Left ventricle myocardium inferior (tissue), 1 donor: ENCODE results near the gene JKAMP. TPM values are rescaled to one million over a fixed set of nuclear protein-coding genes. Genes with fewer than 3 reads are reported as not detected.

Experiments
- DNase-seq: peaks from one replicate; pipeline ENCODE4 v3.0.0-alpha.2; 2020
- H3K27ac ChIP-seq: fragments of 200-600 bp; replicated peaks from 2 replicates; pipeline ENCODE4 v1.8.0; 2021
- H3K27me3 ChIP-seq: fragments of 200-600 bp; 2 replicates; pipeline ENCODE4 v1.8.0; 2021; ENCODE audit warnings: low read depth
- H3K36me3 ChIP-seq: fragments of 200-600 bp; 2 replicates; pipeline ENCODE4 v1.8.0; 2021
- H3K4me1 ChIP-seq: fragments of 200-600 bp; 2 replicates; pipeline ENCODE4 v1.8.0; 2021
- H3K4me3 ChIP-seq: fragments of 200-600 bp; 2 replicates; pipeline ENCODE4 v1.8.0; 2021; ENCODE audit warnings: mild to moderate bottlenecking, moderate library complexity
- H3K9me3 ChIP-seq: fragments of 200-600 bp; replicated peaks from 2 replicates; pipeline ENCODE4 v1.8.0; 2021
- CTCF ChIP-seq: fragments of 200-600 bp; IDR thresholded peaks from 2 replicates; pipeline ENCODE4 v1.8.0; 2021; ENCODE audit warnings: antibody characterized with exemption, mild to moderate bottlenecking, borderline replicate concordance
- intact Hi-C: fragments of 100-400 bp; cut with micrococcal nuclease; formaldehyde crosslinking; loops from one replicate; pipeline ENCODE4 v1.11.0; 2022
- total RNA-seq: library from RNA; stranded (reverse); fragmentation: NEBNext Ultra II Directional; extraction: Animal tissue kit (Norgen Biotek cat#: 25700); gene quantifications from one replicate; pipeline ENCODE4 v1.2.1, GENCODE V29; 2021
- donor health status: DM: no; HTN: yes; CAD: no; lungs with severe emphysema.

Gene JKAMP
- total RNA-seq, 1 donor from 2014 or later, result 23.5 TPM

- Histone ChIP-seq H3K36me3 (peaks cover 25% of the 10 kb centered on the region), H3K27me3 (peaks cover 16% of the 10 kb centered on the region), H3K9me3 (no peaks in the 10 kb centered on the region), H3K4me1 (no peaks in the 10 kb centered on the region), H3K4me3 (no peak overlapping the region), H3K27ac (no peak overlapping the region)
- TF ChIP-seq CTCF, result no peak
- DNase-seq, result no peak
- intact Hi-C loops, result no loop called here
Measured at GRCh38 chr14:59507752-59508103, 23.4 kb downstream of the JKAMP start.

- Histone ChIP-seq H3K36me3 (peaks cover 13% of the 10 kb centered on the region), H3K27me3 (peaks cover 16% of the 10 kb centered on the region), H3K9me3 (no peaks in the 10 kb centered on the region), H3K4me1 (no peaks in the 10 kb centered on the region), H3K4me3 (no peak overlapping the region), H3K27ac (no peak overlapping the region)
- intact Hi-C loops, result no loop called here
- no peak for DNase-seq
- TF ChIP-seq CTCF, result no peak
Measured at GRCh38 chr14:59509101-59509500, 24.8 kb downstream of the JKAMP start.

DNA sequence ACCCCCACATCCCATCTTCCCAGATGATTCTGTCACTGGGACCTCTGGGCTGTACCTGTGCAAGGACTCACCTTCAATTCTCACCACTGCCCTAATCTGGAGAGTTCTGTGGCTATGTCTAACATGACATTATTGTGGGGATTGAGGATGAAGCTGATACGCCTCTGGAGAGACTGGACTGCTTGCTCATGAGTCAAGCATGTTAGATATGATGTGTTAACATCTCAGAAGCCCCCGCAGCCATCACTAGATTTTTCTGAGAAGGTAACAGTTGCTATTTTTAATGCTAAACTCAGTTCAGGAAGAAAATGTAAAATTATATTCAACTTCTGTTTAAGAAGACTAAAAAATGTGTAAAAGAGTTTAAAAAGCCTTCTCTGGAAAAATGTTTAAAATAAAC lies 25.7 kb downstream of the JKAMP start:
- TF ChIP-seq CTCF, result no peak
- intact Hi-C loops, result no loop called here
- no peak for DNase-seq
- H3K4me3 ChIP-seq, result no peak overlapping the region
- H3K4me1 ChIP-seq, result no peaks in the 10 kb centered on the region
- H3K9me3 ChIP-seq, result no peaks in the 10 kb centered on the region
- H3K27me3 ChIP-seq, result peaks cover 16% of the 10 kb centered on the region
- H3K27ac ChIP-seq, result no peak overlapping the region
- H3K36me3 ChIP-seq, result peaks cover 4% of the 10 kb centered on the region

GRCh38 chr14:59510966-59511365 lies 26.6 kb downstream of the JKAMP start:
- intact Hi-C loops, result no loop called here
- TF ChIP-seq CTCF, result no peak
- H3K4me1 ChIP-seq, result no peaks in the 10 kb centered on the region
- no peak overlapping the region for H3K27ac ChIP-seq
- peaks cover 16% of the 10 kb centered on the region for H3K27me3 ChIP-seq
- no peak for DNase-seq
- H3K9me3 ChIP-seq, result no peaks in the 10 kb centered on the region
- no peak overlapping the region for H3K4me3 ChIP-seq
- H3K36me3 ChIP-seq, result no peaks in the 10 kb centered on the region

GRCh38 chr14:59511916-59512575 lies 27.7 kb downstream of the JKAMP start:
- no peak for DNase-seq
- H3K4me3 ChIP-seq, result no peak overlapping the region
- intact Hi-C loops, result no loop called here
- no peaks in the 10 kb centered on the region for H3K36me3 ChIP-seq
- no peaks in the 10 kb centered on the region for H3K4me1 ChIP-seq
- peak; percentile 40 for TF ChIP-seq CTCF
- H3K9me3 ChIP-seq, result no peaks in the 10 kb centered on the region
- no peak overlapping the region for H3K27ac ChIP-seq
- H3K27me3 ChIP-seq, result peaks cover 16% of the 10 kb centered on the region
